ENCODE data around the gene MCF2L.

Gene MCF2L

GRCh38 chr13:113110048-113110851 lies 141.2 kb downstream of the MCF2L start:
- TF ChIP-seq CTCF (IDR thresholded peaks at IDR 0.05), result no peak

GRCh38 chr13:113110852-113111315 lies 141.9 kb downstream of the MCF2L start:
- TF ChIP-seq CTCF (IDR thresholded peaks at IDR 0.05), result no peak

GRCh38 chr13:113112893-113113845 lies 144.2 kb downstream of the MCF2L start:
- TF ChIP-seq CTCF (IDR thresholded peaks at IDR 0.05), result no peak

GRCh38 chr13:113113846-113114271 lies 144.8 kb downstream of the MCF2L start:
- no peak for TF ChIP-seq CTCF (IDR thresholded peaks at IDR 0.05)

GRCh38 chr13:113114511-113115362 lies 145.7 kb downstream of the MCF2L start:
- TF ChIP-seq CTCF (IDR thresholded peaks at IDR 0.05), result no peak

- TF ChIP-seq CTCF (IDR thresholded peaks at IDR 0.05), result no peak
These were observed 146.6 kb downstream of the MCF2L start for GRCh38 chr13:113115363-113116205.

All from LNCAP (cell line).